ENCODE measurements around the gene ITGAE.
A peak's percentile ranks its signal among the peaks of the same experiment; 100 is the strongest.

ITGAE gene

DNA sequence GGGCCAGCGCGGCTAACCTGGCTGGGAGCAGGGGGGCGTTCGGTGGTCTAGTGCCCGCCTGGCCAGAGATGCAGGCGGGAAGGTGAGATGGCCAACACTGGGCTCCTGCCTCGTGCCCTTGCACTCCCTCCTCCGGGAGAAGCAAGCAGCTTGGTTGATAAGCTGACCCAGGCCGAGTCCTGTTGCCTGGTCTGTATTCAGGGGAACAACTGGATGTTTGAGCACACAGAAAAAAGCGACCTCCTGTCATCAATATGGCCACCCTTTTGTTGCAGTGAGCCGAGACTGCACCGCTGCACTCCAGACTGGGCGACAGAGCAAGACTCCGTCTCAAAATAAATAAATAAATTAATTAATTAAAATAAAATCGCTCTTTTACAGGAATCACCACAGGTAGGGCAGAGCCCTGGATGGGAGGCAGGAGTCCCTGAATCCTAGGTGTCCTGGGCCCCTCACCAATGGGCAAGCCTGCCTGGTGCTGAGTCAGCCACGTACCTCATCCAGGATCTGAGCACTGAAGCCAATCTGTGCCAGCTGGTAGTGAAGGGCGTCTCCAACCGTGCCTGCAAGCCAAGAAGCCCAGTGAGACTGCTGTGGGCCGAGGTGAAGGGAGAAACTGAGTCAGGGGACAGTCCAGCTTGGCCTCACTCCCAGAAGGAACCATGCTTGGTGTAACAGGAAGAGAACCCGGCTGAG is 45.5 kb downstream of the ITGAE start:
- in situ Hi-C loops (cut with HindIII; ENCODE audit: low pct_unique_long_range_greater_than_20kb, low sequenced_read_pairs): no loop called here
- DNase-seq (ENCODE audit: low read depth in 1 of 2, low spot score in 1 of 2): no peak
- no peak for TF ChIP-seq JUND (IDR thresholded peaks at IDR 0.05; ENCODE audit: low read depth)

DNA sequence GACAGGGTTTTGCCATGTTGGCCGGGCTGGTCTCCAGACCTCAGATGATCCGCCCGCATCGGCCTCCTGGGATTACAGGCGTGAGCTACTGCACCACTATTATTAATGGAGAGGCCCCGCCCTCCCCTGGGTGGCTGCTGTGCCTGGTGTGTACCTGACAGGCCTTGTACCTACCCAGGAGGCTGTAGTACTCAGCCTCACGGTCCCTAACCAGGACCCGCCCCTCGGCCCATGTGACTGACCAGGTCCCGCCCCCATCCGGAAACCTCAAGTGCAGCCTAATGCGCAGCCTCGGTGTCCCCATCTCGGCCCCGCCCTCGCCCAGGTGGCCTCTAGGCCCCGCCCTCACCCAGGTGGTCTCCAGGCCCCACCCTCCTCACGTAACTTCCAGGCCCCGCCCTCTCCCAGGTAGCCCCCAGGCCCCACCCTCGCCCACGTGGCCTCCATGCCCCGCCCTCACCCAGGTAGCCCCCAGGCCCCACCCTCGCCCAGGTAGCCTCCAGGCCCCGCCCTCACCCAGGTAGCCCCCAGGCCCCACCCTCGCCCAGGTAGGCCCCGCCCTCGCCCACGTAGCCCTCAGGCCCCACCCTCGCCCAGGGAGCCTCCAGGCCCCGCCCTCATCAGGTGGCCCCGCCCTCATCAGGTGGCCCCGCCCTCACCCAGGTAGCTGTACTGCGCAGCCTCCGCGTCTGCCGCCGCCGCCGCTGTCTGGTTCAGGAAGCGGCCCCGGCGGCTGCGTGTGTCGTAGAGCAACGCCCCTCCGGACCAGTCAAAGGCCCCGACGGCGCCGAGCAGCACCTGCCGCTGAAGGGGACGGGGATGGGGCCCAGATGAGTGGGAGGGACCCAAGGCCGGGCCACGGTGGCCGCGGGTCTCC is 46.3 kb downstream of the ITGAE start:
- in situ Hi-C loops (cut with HindIII; ENCODE audit: low pct_unique_long_range_greater_than_20kb, low sequenced_read_pairs): no loop called here
- no peak for TF ChIP-seq JUND (IDR thresholded peaks at IDR 0.05; ENCODE audit: low read depth)
- peak; percentile 84 to 98 for DNase-seq (ENCODE audit: low read depth in 1 of 2, low spot score in 1 of 2)

DNA sequence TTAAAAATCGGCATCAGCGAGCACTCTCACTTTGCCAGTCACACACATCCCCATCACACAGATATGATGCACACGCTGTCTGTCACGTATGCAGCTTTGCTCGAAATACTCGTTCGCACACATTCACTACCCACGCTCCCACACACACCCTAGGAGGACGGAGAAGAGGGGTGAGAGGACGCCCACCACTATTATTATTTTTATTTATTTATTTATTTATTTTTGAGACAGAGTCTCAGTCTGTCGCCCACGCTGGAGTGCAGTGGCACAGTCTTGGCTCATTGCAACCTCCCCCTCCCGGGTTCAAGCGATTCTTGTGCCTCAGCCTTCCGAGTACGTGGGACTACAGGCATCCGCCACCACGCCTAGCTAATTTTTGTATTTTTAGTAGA is 46.9 kb downstream of the ITGAE start:
- no peak for DNase-seq (ENCODE audit: low read depth in 1 of 2, low spot score in 1 of 2)
- in situ Hi-C loops (cut with HindIII; ENCODE audit: low pct_unique_long_range_greater_than_20kb, low sequenced_read_pairs): no loop called here
- no peak for TF ChIP-seq JUND (IDR thresholded peaks at IDR 0.05; ENCODE audit: low read depth)

DNA sequence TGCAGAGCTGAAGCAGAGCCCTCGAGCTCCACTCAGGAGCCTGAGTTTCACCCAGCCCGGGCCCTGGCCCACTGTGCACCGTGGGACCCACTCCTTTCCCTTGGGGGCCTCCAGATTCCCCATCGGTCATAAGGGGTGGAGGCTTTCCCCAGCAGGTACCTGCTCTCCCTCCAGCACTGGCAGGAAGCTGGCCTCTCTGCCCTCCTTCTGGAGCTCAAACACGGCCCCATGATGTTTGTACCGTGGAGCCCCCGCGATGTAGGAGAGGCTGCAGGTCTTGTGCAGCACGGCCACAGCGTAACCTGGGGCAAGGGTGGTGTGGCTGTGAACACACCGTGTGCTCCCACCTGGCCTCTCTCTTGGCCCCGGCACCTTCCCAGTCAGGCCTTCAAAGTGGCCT is 47.4 kb downstream of the ITGAE start:
- in situ Hi-C loops (cut with HindIII; ENCODE audit: low pct_unique_long_range_greater_than_20kb, low sequenced_read_pairs): no loop called here
- TF ChIP-seq JUND (IDR thresholded peaks at IDR 0.05; ENCODE audit: low read depth): no peak
- DNase-seq (ENCODE audit: low read depth in 1 of 2, low spot score in 1 of 2): no peak

DNA sequence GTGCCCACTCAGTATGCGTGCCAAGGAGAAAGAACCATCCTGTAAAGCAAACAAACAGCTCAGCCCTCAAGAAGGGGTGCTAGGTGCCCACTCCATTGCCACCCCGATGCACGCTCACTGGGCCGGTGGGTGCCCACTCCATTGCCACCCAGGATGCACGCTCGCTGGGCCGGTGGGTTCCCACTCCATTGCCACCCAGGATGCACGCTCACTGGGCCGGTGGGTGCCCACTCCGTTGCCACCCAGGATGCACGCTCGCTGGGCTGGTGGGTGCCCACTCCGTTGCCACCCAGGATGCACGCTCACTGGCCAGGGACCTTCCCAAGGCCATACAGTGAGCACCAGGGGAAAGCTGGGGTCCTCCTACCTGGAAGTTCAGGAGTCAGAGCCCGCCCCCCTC is 49.2 kb downstream of the ITGAE start:
- in situ Hi-C loops (cut with HindIII; ENCODE audit: low pct_unique_long_range_greater_than_20kb, low sequenced_read_pairs): no loop called here
- no peak for TF ChIP-seq JUND (IDR thresholded peaks at IDR 0.05; ENCODE audit: low read depth)
- no peak for DNase-seq (ENCODE audit: low read depth in 1 of 2, low spot score in 1 of 2)

DNA sequence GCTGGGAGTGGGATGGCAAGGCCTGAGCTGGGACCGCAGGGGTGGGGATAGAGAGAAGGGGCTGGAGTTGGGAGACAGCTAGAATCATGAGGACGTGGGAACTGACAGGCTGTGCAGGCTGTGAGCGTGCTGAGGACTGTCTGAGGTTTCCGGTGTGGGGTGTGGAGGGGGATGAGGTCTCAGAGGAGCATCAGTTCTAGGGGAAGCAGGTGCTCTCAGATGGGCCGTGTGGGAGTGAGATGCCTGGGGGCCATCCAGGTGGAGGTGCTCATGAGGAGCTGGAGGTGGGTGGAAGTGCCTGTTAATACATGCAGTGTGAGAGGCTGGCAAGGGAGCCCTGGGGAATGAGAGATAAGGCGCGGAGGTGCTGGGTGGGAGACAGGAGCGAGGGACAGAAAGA is 50.1 kb downstream of the ITGAE start:
- DNase-seq (ENCODE audit: low read depth in 1 of 2, low spot score in 1 of 2): no peak

DNA sequence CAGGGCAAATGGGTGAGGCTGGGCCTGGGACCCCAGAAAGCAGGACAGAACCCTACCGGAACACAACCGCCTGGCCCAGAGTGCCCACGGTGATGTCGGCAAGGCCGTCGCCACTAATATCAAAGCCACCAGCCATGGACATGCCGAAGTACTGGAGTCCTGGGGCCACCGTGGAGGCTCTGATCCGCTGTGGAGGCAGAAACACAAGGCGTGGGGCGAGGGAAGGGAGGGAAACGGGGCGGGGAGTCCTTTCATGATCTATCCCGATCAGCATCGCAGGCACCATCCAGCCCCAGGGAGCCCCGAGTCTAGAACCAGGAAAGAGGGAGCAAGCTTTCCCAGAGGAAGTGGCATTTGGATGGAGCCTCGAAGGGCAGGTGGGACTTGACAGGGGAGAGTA is 50.7 kb downstream of the ITGAE start:
- in situ Hi-C loops (cut with HindIII; ENCODE audit: low pct_unique_long_range_greater_than_20kb, low sequenced_read_pairs): no loop called here
- TF ChIP-seq JUND (IDR thresholded peaks at IDR 0.05; ENCODE audit: low read depth): no peak
- no peak for DNase-seq (ENCODE audit: low read depth in 1 of 2, low spot score in 1 of 2)

More for the DNA sequence above, 50.1 kb downstream of the ITGAE start:
- in situ Hi-C loops (cut with HindIII; ENCODE audit: low pct_unique_long_range_greater_than_20kb, low sequenced_read_pairs): no loop called here
- TF ChIP-seq JUND (IDR thresholded peaks at IDR 0.05; ENCODE audit: low read depth): no peak

DNA sequence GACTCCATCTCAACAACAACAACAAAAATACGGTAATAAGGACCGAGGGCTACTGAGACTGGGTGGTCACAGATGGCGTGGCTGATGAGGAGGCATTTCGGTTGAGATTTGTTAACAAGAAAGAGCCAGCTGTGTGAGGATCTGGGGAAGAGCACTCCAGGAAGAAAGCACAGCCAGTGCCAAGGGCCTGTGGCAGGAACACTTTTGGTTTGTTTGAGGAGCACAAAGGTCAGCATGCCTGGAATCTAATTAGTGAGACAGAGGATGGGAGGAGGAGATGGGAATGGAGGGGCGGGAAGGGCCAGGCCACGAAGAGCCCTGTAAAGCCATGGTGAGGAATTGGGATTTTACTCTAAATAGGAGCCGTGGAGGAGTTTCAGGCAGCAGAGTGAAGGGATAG is 52.4 kb downstream of the ITGAE start:
- in situ Hi-C loops (cut with HindIII; ENCODE audit: low pct_unique_long_range_greater_than_20kb, low sequenced_read_pairs): no loop called here
- no peak for DNase-seq (ENCODE audit: low read depth in 1 of 2, low spot score in 1 of 2)
- TF ChIP-seq JUND (IDR thresholded peaks at IDR 0.05; ENCODE audit: low read depth): no peak

DNA sequence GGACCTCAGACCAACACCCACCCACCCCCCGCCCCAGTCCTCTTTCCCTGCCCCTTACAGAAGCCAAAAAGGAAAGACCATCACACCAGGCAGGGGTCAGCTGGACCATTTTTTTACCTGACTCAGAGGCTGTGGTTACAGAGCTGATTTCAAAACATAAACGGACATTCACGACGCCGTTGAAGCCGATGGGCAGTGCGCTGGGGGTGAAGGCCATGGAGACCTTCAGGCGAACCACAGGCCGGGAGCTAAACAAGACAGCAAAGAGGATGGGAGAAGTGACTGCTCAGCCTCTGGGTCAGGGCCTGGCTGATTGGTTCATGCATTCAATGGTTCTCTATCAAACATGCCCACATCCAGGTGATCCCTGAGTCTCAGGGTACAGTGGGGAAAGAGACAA is 53.2 kb downstream of the ITGAE start:
- TF ChIP-seq JUND (IDR thresholded peaks at IDR 0.05; ENCODE audit: low read depth): no peak

DNA sequence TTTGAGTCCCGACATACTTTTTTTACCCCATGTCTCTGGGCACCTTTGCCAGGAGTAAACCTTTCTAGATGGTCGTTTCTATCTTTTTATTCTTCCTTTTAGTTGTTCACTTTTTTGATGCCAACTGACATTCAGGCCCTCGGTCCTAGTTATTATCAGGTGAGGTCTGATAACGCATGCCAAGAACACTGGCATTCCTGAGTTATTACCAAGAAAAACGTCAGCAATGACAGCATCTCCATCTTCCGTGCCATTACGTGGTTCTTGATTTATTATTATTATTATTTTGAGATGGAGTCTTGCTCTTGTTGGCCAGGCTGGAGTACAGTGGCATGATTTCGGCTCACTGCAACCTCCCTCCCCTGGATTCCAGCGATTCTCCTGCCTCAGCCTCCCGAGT is 55.9 kb downstream of the ITGAE start:
- no peak for TF ChIP-seq JUND (IDR thresholded peaks at IDR 0.05; ENCODE audit: low read depth)
- in situ Hi-C loops (cut with HindIII; ENCODE audit: low pct_unique_long_range_greater_than_20kb, low sequenced_read_pairs): no loop called here

More for the DNA sequence above, 53.2 kb downstream of the ITGAE start:
- in situ Hi-C loops (cut with HindIII; ENCODE audit: low pct_unique_long_range_greater_than_20kb, low sequenced_read_pairs): no loop called here
- DNase-seq (ENCODE audit: low read depth in 1 of 2, low spot score in 1 of 2): no peak

DNA sequence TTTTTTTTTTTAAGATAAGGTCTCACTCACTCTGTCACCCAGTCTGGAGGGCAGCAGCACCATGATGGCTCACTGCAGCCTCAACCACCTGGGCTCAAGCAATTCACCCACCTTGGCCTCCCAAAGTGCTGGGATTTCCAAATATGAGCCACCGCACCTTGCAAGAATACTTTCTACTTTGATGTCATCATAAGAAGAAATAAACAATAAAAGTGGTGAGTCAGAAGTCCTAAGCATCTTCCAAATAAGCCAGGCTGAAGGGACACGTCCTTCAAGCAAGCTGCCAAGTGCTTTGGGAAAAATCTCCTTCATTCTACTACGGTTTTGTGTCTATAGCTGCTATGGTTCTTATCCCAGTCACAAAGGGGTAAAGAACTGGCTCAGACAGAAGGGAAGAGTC is 57.0 kb downstream of the ITGAE start:
- no peak for DNase-seq (ENCODE audit: low read depth in 1 of 2, low spot score in 1 of 2)
- no peak for TF ChIP-seq JUND (IDR thresholded peaks at IDR 0.05; ENCODE audit: low read depth)
- in situ Hi-C loops (cut with HindIII; ENCODE audit: low pct_unique_long_range_greater_than_20kb, low sequenced_read_pairs): no loop called here

More for the DNA sequence above, 55.9 kb downstream of the ITGAE start:
- no peak for DNase-seq (ENCODE audit: low read depth in 1 of 2, low spot score in 1 of 2)

DNA sequence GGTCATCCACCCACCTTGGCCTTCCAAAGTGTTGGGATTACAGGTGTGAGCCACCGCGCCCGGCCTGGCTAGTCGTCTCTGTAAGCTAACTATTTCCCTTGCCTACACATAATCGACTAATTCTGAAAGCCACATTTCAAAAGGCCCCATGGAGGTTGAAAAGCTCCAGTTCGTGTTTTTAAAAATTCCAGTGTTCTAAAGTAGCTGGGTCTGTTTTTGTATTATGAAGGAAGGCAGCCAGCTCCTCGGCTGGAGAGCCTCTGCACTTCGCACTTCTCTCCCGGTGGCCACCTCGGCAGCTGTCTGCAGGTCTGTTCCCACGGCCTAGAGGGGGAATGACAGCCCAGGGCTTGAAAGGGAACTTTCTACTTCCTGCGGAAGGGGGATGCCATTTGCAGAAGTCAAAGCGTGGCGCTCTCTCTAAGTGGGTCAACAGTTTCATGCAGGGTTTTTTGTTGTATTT is 60.3 kb downstream of the ITGAE start:
- no peak for DNase-seq (ENCODE audit: low read depth in 1 of 2, low spot score in 1 of 2)
- in situ Hi-C loops (cut with HindIII; ENCODE audit: low pct_unique_long_range_greater_than_20kb, low sequenced_read_pairs): no loop called here
- no peak for TF ChIP-seq JUND (IDR thresholded peaks at IDR 0.05; ENCODE audit: low read depth)

DNA sequence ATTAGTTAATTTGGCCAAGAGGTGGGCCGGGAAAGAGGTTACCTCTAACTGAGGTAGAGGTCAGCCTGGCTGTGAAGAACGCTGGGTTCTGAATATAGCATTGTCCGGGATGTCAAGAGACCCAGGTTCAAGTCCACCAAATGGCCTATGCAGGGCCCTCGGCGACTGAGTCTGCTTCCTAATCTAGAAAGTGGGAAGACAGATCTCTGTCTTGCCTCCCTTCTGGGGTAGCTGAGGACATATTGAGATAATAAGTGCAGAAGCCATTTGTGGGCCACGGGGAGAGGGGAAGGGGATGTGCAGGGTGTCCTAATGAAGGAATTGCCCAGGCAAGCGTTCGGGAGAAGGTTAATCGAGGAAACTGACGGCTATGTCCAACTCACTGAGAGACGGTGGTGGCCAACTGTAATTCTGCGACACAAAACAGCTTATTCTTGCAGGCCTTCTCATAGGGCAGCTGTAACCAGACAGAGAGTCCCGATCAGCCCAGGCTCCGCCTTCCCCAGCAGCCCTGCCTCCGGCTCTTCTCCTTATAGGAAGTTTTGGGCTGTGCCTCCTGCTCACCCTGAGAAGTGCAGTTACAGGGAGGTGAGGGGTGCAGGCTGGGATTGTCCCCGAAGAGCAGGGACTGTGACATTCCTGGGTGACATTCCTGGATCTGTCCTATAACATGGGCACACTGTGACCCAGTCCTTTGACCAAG is 61.4 kb downstream of the ITGAE start:
- in situ Hi-C loops (cut with HindIII; ENCODE audit: low pct_unique_long_range_greater_than_20kb, low sequenced_read_pairs): no loop called here

More for the DNA sequence above, 61.4 kb downstream of the ITGAE start:
- DNase-seq (ENCODE audit: low read depth in 1 of 2, low spot score in 1 of 2): no peak
- TF ChIP-seq JUND (IDR thresholded peaks at IDR 0.05; ENCODE audit: low read depth): no peak
